ENCODE results near the gene PDE10A. TPM values are rescaled to one million over a fixed set of nuclear protein-coding genes. Genes with fewer than 3 reads are reported as not detected.
"Not testable (repeated sequence)": the region's sequence is repeated elsewhere in the genome, so short reads cannot be mapped to it uniquely, and the experiment has no call there.

Gene PDE10A
- total and polyA plus RNA-seq, 2 of the 4 experiments (the other 2 are of a cell fraction), result 3.4 to 12.4 TPM

- H3K4me3 ChIP-seq (ENCODE audit: insufficient read depth, low read depth, low read length); H4K20me1 ChIP-seq (ENCODE audit: insufficient read depth, low read length); ATAC-seq (ENCODE audit: low read depth); H3K4ac ChIP-seq (ENCODE audit: low read depth, low read length); H2AFZ ChIP-seq (replicated peaks; ENCODE audit: low read length, poor library complexity); H2BK15ac ChIP-seq (ENCODE audit: low read depth, low read length); intact Hi-C loops (cut with micrococcal nuclease); H2AK5ac ChIP-seq (ENCODE audit: low read depth, low read length); H3K36me3 ChIP-seq (ENCODE audit: control insufficient read depth, insufficient read depth, low read length); DNase-seq; H4K91ac ChIP-seq (ENCODE audit: insufficient read depth, low read depth, low read length); dilution Hi-C loops (cut with HindIII; ENCODE audit: low sequenced_read_pairs, unreplicated experiment); H3K23ac ChIP-seq (ENCODE audit: low read depth, low read length); H3K56ac ChIP-seq (ENCODE audit: extremely low read depth, insufficient read depth, low read length); H2AK9ac ChIP-seq (replicated peaks; ENCODE audit: low read depth, low read length, poor library complexity); H2BK120ac ChIP-seq (ENCODE audit: low read depth, low read length); H3K9ac ChIP-seq (ENCODE audit: low read depth, low read length); H2BK5ac ChIP-seq (ENCODE audit: low read depth, low read length, poor library complexity, severe bottlenecking); H2BK20ac ChIP-seq (ENCODE audit: low read depth, low read length); H3K4me1 ChIP-seq (ENCODE audit: control insufficient read depth, insufficient read depth, low read length); H4K5ac ChIP-seq (ENCODE audit: low read depth, low read length); H3K27me3 ChIP-seq (ENCODE audit: control insufficient read depth, insufficient read depth, low read length); H3K9me3 ChIP-seq (ENCODE audit: control insufficient read depth, insufficient read depth, low read length); H3K18ac ChIP-seq (ENCODE audit: low read depth, low read length); BruUV-seq (replicated peaks); H3K9me1 ChIP-seq (ENCODE audit: insufficient read depth, low read length); in situ Hi-C loops (cut with MboI; ENCODE audit: low sequenced_read_pairs); H3K4me2 ChIP-seq (ENCODE audit: low read depth, low read length); CTCF ChIA-PET; H3K27ac ChIP-seq (ENCODE audit: insufficient read depth, low read length); H4K8ac ChIP-seq (ENCODE audit: low read depth in 2 of 2, low read length in 2 of 2); POLR2A ChIA-PET (ENCODE audit: unreplicated experiment); H3K14ac ChIP-seq (replicated peaks; ENCODE audit: low read depth, low read length): not testable (repeated sequence)
- peaks cover 14 to 41% of the 10 kb centered on the region in 2 experiments; a peak in 3 of 4 replicates for H3K79me1 ChIP-seq (ENCODE audit: low read depth in 1 of 2, low read length in 2 of 2)
- WGBS, 2 experiments (ENCODE audit: extremely low coverage in 2 of 2, insufficient read length in 1 of 2), result no CpG with 5 or more reads among the region's 1 CpG
Measured at GRCh38 chr6:165608577-165608976, 54.5 kb downstream of the PDE10A start.
